ENCODE measurements around the gene LYPD6B. TPM values are rescaled to one million over a fixed set of nuclear protein-coding genes. Genes with fewer than 3 reads are reported as not detected.

The LYPD6B gene, protein sequence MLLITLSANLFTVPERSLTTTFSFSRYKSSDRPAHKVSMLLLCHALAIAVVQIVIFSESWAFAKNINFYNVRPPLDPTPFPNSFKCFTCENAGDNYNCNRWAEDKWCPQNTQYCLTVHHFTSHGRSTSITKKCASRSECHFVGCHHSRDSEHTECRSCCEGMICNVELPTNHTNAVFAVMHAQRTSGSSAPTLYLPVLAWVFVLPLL
- polyA plus RNA-seq (2013, experiment 1 of 2), result 1.8 TPM
- 2.2 TPM for polyA plus RNA-seq (2013, experiment 2 of 2)

DNA sequence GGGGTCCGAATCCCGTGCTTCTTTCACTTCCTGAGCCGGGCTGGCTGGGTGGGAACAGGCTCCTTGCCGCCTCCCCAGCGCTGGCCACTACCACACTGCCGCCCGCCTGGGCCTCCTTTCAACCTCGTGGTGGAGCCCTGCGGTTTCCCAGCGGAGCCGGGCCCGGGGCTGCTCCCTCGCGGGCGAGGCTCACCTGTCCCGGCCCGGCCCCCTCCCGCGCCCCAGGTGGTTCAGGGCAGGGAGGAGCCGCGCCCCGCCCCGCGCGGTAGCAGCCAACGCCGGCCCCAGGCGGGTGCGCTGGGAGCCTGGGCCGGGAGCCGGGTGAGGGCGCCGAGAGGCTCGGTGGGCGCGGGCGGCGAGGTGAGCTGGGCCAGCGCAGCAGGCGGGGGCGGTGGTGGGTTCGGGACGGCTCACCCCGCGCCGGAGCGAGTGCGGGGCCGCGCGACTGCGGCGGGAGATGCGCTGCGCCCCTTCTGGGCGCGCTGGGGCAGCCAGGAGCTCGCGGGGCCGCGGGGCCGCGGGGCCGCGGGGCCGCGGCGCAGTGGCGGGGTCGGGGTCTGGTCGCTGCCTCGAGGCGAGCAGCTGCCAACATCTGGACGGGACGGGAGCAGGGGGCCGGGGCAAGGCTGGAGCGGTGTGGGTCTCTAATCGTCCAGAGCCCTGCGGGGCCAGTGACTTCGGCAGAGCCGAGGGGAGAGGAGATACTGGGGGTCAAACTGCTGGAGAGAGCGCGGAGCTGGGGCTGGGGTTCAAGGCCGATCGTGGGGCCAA, at the start of gene LYPD6B:
Gene LYPD6B (plus strand): TSS at position 258 of the 771 bp plus-strand sequence. CDS start 92,250 bp downstream, outside the sequence.
- Histone ChIP-seq H3K79me2 (ENCODE audit: control insufficient read depth, insufficient read depth, low read length) (no peaks in the 10 kb centered on the region), H4K8ac (ENCODE audit: low read depth, low read length) (peak within 1 kb of the TSS; percentile 83), H2BK120ac (ENCODE audit: low read depth, low read length) (peak within 1 kb of the TSS; percentile 54), H2AK5ac (ENCODE audit: low read length) (no peak within 1 kb of the TSS), H3K27me3 (ENCODE audit: insufficient read depth, low read length, poor library complexity) (no peaks in the 10 kb centered on the region), H3K4me2 (ENCODE audit: low read length) (peak within 1 kb of the TSS; percentile 79), H4K5ac (ENCODE audit: low read length) (no peak within 1 kb of the TSS), H3K79me1 (ENCODE audit: low read length) (no peaks in the 10 kb centered on the region), H3K4me1 (ENCODE audit: control insufficient read depth, low read depth, low read length) (no peaks in the 10 kb centered on the region), H3K23ac (ENCODE audit: low read length) (no peak within 1 kb of the TSS), H3K4me3 (ENCODE audit: low read length) (peak within 1 kb of the TSS; percentile 37), H3K27ac (ENCODE audit: low read depth, low read length) (no peak within 1 kb of the TSS), H2BK15ac (replicated peaks; ENCODE audit: low read depth) (peak within 1 kb of the TSS; percentile 48), H3K9ac (ENCODE audit: low read length) (peak within 1 kb of the TSS; percentile 72), H3K18ac (ENCODE audit: low read length) (peak within 1 kb of the TSS; percentile 90), H3K56ac (ENCODE audit: low read length) (peak within 1 kb of the TSS; percentile 86), H2BK5ac (ENCODE audit: low read length) (no peak within 1 kb of the TSS), H3K36me3 (ENCODE audit: control insufficient read depth, insufficient read depth, low read length) (no peaks in the 10 kb centered on the region), H3K4ac (ENCODE audit: low read depth, low read length) (no peak within 1 kb of the TSS)
- no CpG with 5 or more reads among the region's 85 CpGs for WGBS (ENCODE audit: extremely low coverage, insufficient coverage, low lambda C conversion rate)
- peak; percentile 75 for DNase-seq

DNA sequence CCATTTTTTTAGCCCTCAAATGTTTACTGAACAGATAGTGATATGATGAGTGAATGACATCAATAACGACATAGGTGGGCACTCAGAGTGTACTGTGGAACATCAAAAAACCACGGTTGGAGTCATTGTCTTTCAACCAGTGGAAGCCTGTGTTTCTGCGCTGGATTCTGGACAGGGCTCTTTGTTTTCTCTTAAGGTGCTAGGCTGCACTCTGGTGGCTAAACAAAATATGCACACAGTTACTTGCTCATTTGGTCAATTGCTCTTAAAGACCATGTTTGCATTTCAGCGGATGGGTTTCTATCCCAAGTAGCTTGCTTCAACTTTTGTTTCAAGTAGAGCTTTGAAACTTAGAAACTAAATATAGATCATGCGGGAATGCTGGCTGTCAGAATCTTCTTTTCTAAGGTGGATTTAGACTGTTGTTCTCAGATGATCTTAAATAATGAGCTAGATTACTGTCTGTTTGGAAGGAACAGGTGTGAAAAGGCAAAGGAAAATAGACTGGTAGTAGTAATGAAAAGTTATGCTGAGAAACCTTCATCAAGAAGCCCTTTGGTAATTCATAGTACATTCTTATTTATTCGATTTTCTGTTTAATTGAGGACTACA, 48.5 kb upstream of the LYPD6B start:
- DNase-seq, result peak; percentile 81
- H3K4me2 ChIP-seq (ENCODE audit: low read length), result no peak overlapping the region
- no peaks in the 10 kb centered on the region for H3K27me3 ChIP-seq (ENCODE audit: insufficient read depth, low read length, poor library complexity)
- no peak overlapping the region for H4K5ac ChIP-seq (ENCODE audit: low read length)
- no peak overlapping the region for H3K27ac ChIP-seq (ENCODE audit: low read depth, low read length)
- H2AK5ac ChIP-seq (ENCODE audit: low read length), result no peak overlapping the region
- no peaks in the 10 kb centered on the region for H3K79me2 ChIP-seq (ENCODE audit: control insufficient read depth, insufficient read depth, low read length)
- H4K8ac ChIP-seq (ENCODE audit: low read depth, low read length), result no peak overlapping the region
- no CpG with 5 or more reads among the region's 6 CpGs for WGBS (ENCODE audit: extremely low coverage, insufficient coverage, low lambda C conversion rate)
- no peak overlapping the region for H3K9ac ChIP-seq (ENCODE audit: low read length)
- H3K23ac ChIP-seq (ENCODE audit: low read length), result no peak overlapping the region
- H3K79me1 ChIP-seq (ENCODE audit: low read length), result no peaks in the 10 kb centered on the region
- no peaks in the 10 kb centered on the region for H3K4me1 ChIP-seq (ENCODE audit: control insufficient read depth, low read depth, low read length)
- H2BK5ac ChIP-seq (ENCODE audit: low read length), result no peak overlapping the region
- H3K36me3 ChIP-seq (ENCODE audit: control insufficient read depth, insufficient read depth, low read length), result peaks cover 1% of the 10 kb centered on the region
- H2BK15ac ChIP-seq (replicated peaks; ENCODE audit: low read depth), result no peak overlapping the region
- no peak overlapping the region for H3K18ac ChIP-seq (ENCODE audit: low read length)
- no peak overlapping the region for H3K56ac ChIP-seq (ENCODE audit: low read length)
- no peak overlapping the region for H3K4me3 ChIP-seq (ENCODE audit: low read length)
- no peak overlapping the region for H2BK120ac ChIP-seq (ENCODE audit: low read depth, low read length)
- no peak overlapping the region for H3K4ac ChIP-seq (ENCODE audit: low read depth, low read length)

DNA sequence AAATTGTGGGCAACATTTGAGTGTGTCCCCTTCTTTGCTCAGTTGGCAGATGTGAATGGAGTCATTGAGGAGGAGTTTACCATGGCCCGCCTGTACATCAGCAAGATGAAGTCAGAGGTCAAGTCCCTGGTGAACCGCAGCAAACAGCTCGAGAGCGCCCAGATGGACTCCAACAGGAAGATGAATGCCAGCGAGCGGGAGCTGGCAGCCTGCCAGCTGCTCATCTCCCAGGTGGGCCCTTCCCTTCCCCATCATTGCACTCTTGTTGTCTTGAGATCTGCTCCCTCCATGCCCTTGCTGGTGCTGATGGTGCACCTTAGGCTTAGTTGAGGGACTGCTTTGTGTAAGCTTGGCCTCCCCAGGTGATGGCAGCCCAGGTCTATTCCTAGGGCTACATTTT, 47.5 kb upstream of the LYPD6B start:
- Histone ChIP-seq H3K18ac (ENCODE audit: low read length) (no peak overlapping the region), H3K4ac (ENCODE audit: low read depth, low read length) (no peak overlapping the region), H3K4me2 (ENCODE audit: low read length) (no peak overlapping the region), H2AK5ac (ENCODE audit: low read length) (no peak overlapping the region), H2BK120ac (ENCODE audit: low read depth, low read length) (no peak overlapping the region), H3K79me1 (ENCODE audit: low read length) (no peaks in the 10 kb centered on the region), H3K56ac (ENCODE audit: low read length) (no peak overlapping the region), H4K5ac (ENCODE audit: low read length) (no peak overlapping the region), H3K36me3 (ENCODE audit: control insufficient read depth, insufficient read depth, low read length) (peaks cover 1% of the 10 kb centered on the region), H2BK15ac (replicated peaks; ENCODE audit: low read depth) (no peak overlapping the region), H3K23ac (ENCODE audit: low read length) (no peak overlapping the region), H2BK5ac (ENCODE audit: low read length) (no peak overlapping the region), H3K9ac (ENCODE audit: low read length) (no peak overlapping the region), H3K4me1 (ENCODE audit: control insufficient read depth, low read depth, low read length) (no peaks in the 10 kb centered on the region), H4K8ac (ENCODE audit: low read depth, low read length) (no peak overlapping the region), H3K79me2 (ENCODE audit: control insufficient read depth, insufficient read depth, low read length) (no peaks in the 10 kb centered on the region), H3K27ac (ENCODE audit: low read depth, low read length) (no peak overlapping the region), H3K4me3 (ENCODE audit: low read length) (no peak overlapping the region), H3K27me3 (ENCODE audit: insufficient read depth, low read length, poor library complexity) (no peaks in the 10 kb centered on the region)
- no CpG with 5 or more reads among the region's 6 CpGs for WGBS (ENCODE audit: extremely low coverage, insufficient coverage, low lambda C conversion rate)
- no peak for DNase-seq

DNA sequence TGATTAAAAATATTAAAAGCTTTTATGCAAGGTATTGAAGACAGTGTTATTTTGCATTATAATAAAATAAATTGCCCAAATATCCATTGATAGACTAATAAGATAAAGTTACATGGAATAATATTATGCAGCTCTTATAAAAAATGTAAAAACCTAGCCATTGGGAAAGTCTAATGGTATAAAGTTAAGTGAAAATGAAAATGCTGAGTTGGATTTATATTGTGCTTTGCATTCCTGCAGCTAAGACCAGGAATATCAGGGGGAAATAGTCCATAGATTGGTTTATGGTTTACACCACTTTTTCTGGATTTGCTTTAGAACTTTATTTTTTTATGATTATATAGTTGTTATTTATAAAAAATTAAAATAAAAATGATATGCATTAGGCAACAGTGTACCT, 46.1 kb upstream of the LYPD6B start:
- no peak overlapping the region for H3K4me3 ChIP-seq (ENCODE audit: low read length)
- H3K23ac ChIP-seq (ENCODE audit: low read length), result no peak overlapping the region
- no peaks in the 10 kb centered on the region for H3K27me3 ChIP-seq (ENCODE audit: insufficient read depth, low read length, poor library complexity)
- peaks cover 1% of the 10 kb centered on the region for H3K36me3 ChIP-seq (ENCODE audit: control insufficient read depth, insufficient read depth, low read length)
- H3K4ac ChIP-seq (ENCODE audit: low read depth, low read length), result no peak overlapping the region
- no peak overlapping the region for H3K9ac ChIP-seq (ENCODE audit: low read length)
- no peak overlapping the region for H3K4me2 ChIP-seq (ENCODE audit: low read length)
- H2BK120ac ChIP-seq (ENCODE audit: low read depth, low read length), result no peak overlapping the region
- no peak overlapping the region for H4K5ac ChIP-seq (ENCODE audit: low read length)
- no peaks in the 10 kb centered on the region for H3K4me1 ChIP-seq (ENCODE audit: control insufficient read depth, low read depth, low read length)
- H3K27ac ChIP-seq (ENCODE audit: low read depth, low read length), result no peak overlapping the region
- no peak overlapping the region for H3K18ac ChIP-seq (ENCODE audit: low read length)
- no peak overlapping the region for H3K56ac ChIP-seq (ENCODE audit: low read length)
- no peak overlapping the region for H2BK15ac ChIP-seq (replicated peaks; ENCODE audit: low read depth)
- H3K79me2 ChIP-seq (ENCODE audit: control insufficient read depth, insufficient read depth, low read length), result no peaks in the 10 kb centered on the region
- H2AK5ac ChIP-seq (ENCODE audit: low read length), result no peak overlapping the region
- no peak for DNase-seq
- no peaks in the 10 kb centered on the region for H3K79me1 ChIP-seq (ENCODE audit: low read length)
- no peak overlapping the region for H4K8ac ChIP-seq (ENCODE audit: low read depth, low read length)
- H2BK5ac ChIP-seq (ENCODE audit: low read length), result no peak overlapping the region

DNA sequence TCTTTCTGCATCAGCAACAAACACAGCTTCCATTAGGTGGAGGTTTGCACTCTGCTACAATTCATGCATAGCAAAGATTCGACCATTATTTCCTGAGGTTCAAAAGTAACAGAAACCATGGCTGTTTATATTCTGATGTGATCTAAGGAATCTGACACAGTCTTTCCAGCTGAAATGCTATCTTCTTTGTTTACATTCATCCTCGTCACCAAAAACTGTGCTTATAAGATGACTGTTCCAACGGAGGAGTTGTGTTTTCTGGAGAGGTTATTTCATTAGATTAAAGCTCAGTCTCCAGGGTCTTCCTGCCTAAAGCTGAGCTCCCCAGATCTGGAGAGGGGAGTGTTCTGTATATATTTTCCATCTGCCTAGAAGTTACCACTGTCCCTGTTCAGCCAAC, 45.1 kb upstream of the LYPD6B start:
- Histone ChIP-seq H4K8ac (ENCODE audit: low read depth, low read length) (no peak overlapping the region), H4K5ac (ENCODE audit: low read length) (no peak overlapping the region)

More for the DNA sequence above, 45.1 kb upstream of the LYPD6B start:
- Histone ChIP-seq H2BK120ac (ENCODE audit: low read depth, low read length) (no peak overlapping the region), H3K79me2 (ENCODE audit: control insufficient read depth, insufficient read depth, low read length) (no peaks in the 10 kb centered on the region), H3K27me3 (ENCODE audit: insufficient read depth, low read length, poor library complexity) (no peaks in the 10 kb centered on the region), H3K23ac (ENCODE audit: low read length) (no peak overlapping the region), H2BK15ac (replicated peaks; ENCODE audit: low read depth) (no peak overlapping the region), H3K4ac (ENCODE audit: low read depth, low read length) (no peak overlapping the region), H3K9ac (ENCODE audit: low read length) (no peak overlapping the region), H3K27ac (ENCODE audit: low read depth, low read length) (no peak overlapping the region), H3K79me1 (ENCODE audit: low read length) (no peaks in the 10 kb centered on the region), H3K4me2 (ENCODE audit: low read length) (no peak overlapping the region), H2BK5ac (ENCODE audit: low read length) (no peak overlapping the region), H3K4me1 (ENCODE audit: control insufficient read depth, low read depth, low read length) (no peaks in the 10 kb centered on the region), H3K56ac (ENCODE audit: low read length) (no peak overlapping the region), H3K18ac (ENCODE audit: low read length) (no peak overlapping the region), H3K4me3 (ENCODE audit: low read length) (no peak overlapping the region), H3K36me3 (ENCODE audit: control insufficient read depth, insufficient read depth, low read length) (peaks cover 1% of the 10 kb centered on the region), H2AK5ac (ENCODE audit: low read length) (no peak overlapping the region)
- WGBS (ENCODE audit: extremely low coverage, insufficient coverage, low lambda C conversion rate), result no CpG with 5 or more reads among the region's 3 CpGs
- no peak for DNase-seq
